Stimulated activated CD4-positive, alpha-beta T cell treated with anti-CD3 and anti-CD28 coated beads, TNF-alpha, amount 100 ng/mL, for 24 hours (primary cell): ENCODE measurements around the gene PYROXD2.
"Not testable (repeated sequence)": the region's sequence is repeated elsewhere in the genome, so short reads cannot be mapped to it uniquely, and the experiment has no call there.

Source experiments
- DNase-seq, 3 experiments: peaks; one replicate each; pipeline ENCODE4 v3.0.0-alpha.2; 2020; ENCODE audit warnings: low read depth in 3 of 3

The PYROXD2 gene

DNA sequence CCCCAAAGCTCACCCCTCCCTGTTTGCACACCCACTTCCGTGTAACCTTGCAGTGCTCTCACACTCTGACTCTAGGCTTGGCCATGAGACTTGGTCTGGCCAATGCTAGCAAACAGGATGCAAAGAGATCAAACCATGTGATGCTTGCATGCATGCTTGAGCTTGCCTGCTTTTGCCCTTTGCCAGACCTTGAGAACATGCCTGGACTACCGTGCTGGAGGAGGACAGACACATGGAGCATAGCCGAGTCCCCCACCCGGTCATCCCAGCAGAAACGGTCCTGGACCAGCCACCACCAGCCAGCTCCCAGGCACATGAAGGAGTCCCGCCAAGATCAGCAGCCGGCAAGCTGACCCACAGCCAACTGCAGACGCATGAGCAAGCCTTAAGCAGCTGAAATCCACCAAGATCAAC is 23.4 kb downstream of the PYROXD2 start:
- DNase-seq: no peak

DNA sequence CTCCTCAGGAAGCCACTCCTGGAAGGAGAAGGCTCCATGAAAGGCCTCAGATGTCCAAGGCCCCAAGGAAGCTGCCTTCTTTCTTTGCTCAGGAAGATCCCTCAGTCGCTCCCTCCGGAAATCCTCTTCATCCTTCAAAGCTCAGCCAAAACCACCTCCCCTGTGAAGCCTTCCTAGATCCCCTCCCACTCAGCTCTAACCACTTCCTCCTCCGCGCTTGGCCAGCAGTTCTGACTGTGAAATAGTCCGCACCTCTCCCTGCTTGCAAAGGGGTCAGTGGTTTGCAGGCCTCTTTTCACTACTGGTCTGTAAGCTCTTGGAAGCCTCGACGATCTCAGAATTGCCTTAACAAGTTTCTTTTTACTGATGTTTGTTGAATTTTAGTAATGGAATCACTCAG is 23.9 kb downstream of the PYROXD2 start:
- DNase-seq: no peak

DNA sequence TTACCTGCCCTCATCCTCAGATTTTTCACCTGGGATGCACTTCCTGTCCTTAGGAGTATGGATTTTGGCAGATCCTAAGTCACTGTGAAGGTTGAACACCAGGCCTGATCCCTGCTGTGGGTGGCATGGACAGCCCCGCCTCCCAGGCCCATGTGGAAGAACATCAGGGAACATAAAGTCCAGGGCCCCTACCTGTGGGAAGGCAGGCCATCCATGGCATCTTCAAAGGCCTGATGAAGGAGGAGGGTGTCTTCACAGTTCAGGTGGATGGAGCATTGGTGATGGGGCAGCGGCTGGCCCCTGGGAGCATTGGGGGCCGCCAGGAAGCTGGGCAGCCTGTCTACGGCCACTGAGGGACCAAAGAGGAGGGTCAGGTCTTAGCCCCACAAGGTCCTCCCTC is 24.6 kb downstream of the PYROXD2 start:
- DNase-seq: no peak

DNA sequence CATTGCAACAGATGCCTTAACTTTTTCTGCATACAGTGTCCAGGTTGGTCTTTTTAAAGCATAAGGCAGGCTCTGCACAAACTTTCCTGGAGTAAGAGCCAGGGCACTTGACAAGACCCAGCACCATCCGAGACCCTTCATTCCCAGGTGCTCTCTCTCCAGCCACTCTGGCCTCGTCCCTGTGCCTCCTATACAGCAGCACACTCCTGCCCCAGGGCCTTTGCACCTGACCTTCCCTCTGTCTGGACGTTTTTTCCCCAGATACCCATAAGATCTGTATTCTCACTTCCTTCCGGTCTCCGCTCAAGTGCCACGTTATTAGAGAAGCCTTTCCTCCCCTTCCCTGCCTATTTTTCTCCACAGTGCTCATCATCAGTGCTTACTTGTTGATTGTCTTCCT is 25.6 kb downstream of the PYROXD2 start:
- no peak for DNase-seq

DNA sequence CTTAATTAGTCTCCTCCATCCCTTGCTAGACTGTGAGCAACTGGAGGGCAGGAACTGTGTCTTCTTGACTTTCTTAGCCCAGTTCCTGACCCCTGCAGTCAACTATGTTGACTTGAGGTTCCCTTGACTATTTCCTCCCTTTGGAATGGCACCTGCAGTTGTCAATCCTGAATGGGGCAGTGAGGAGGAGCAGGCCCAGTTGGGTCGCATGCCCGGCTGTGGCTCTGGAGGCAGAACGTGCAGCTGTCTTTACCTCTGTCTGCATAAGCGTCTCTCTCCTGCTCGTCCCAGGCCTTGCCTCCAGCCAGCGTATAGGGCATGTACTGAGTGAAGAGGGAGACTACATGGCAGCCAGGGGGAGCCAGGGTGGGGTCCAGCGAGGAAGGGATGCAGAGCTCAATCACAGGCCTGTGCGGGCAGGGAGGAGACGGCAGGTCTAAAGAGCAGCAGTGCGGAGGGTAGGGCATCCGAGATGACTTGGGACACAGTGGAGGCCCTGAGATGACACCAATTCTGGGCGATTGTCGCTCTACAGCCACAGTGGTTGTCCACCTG is 26.8 kb downstream of the PYROXD2 start:
- no peak for DNase-seq

DNA sequence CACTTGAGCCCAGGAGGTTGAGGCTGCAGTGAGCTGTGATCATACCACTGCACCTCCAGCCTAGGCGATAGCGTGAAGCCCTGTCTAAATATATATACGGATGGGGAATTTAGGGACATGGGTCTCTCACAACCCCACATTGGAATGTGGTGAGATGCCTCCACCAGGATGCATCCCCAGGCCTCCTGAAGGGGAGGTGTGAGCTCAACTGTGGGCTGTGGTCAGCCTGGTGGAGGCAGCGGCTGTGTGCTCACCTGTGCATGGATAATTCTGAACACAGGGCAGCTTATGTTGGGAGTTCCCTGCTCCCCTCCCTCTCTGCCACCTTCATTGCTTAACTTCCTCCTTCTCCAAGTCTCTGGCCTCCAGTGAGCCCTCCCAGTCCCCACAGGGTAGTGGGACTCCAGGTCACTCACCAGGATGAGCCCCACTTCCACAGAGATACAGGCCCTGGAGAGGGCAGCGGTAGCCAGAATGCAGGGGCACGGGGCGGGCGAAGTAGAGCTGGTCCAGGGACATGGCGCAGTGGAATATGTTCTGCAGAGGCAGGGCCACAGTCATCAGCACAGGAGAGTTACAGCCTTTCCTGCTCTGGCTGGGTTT is 30.4 kb downstream of the PYROXD2 start:
- no peak for DNase-seq

DNA sequence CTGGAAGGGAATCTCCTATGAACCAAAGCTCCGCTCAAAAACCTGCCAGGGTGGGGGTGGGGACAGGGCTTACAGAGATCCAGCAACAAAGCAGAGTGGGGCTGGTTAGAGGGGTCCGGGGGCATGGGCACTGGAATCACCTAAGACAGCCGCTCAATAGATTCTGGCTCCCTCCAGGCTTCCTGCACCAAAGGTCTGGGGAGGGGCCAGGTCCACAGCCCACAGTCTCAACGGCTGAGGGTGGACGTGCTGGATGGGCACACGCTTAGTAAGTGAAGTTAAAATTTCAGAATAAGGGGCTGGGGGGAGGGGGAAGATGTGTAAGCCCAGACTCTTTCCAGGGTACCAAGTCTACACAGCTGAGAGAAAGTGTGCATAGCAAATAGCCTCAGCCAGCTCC is 31.1 kb downstream of the PYROXD2 start:
- no peak for DNase-seq

DNA sequence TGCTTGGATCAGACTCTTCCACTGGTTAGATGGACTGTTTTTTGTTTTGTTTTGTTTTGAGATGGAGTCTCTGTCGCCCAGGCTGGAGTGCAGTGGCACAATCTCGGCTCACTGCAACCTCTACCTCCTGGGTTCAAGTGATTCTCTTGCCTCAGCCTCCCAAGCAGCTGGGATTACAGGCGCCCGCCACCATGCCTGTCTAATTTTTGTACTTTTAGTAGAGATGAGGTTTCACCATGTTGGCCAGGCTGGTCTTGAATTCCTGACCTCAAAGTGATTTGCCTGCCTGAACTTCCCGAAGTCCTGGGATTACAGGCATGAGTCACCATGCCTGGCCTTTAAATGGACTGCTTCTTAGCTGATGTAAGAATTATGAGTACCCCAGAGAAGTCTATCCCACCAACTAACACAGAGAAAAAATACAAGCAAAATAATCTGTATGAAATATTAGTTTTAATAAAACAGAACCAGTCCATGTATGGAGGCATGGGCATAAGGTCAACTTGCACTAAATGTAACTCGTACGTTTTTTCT is 31.8 kb downstream of the PYROXD2 start:
- not testable (repeated sequence) for DNase-seq

DNA sequence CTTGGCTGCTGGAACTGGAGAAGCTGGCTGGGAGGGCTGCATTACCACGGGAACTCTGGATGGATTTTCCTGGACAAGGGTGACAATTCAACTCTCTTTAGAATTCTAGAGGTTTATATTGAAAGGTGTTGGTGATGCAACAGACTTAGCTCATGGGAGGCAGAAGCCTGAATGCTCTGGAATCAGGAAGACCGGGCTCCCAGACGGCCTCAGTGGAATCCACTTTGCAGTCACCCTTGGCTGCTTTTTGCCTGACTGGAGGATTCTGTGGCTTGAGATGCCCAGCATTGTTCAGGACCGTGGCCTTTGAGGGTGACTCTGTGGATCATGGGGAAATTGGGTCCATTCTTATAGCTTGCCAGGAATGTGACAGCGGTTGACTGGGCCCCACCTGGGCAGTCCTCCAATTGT is 32.3 kb downstream of the PYROXD2 start:
- DNase-seq: no peak

DNA sequence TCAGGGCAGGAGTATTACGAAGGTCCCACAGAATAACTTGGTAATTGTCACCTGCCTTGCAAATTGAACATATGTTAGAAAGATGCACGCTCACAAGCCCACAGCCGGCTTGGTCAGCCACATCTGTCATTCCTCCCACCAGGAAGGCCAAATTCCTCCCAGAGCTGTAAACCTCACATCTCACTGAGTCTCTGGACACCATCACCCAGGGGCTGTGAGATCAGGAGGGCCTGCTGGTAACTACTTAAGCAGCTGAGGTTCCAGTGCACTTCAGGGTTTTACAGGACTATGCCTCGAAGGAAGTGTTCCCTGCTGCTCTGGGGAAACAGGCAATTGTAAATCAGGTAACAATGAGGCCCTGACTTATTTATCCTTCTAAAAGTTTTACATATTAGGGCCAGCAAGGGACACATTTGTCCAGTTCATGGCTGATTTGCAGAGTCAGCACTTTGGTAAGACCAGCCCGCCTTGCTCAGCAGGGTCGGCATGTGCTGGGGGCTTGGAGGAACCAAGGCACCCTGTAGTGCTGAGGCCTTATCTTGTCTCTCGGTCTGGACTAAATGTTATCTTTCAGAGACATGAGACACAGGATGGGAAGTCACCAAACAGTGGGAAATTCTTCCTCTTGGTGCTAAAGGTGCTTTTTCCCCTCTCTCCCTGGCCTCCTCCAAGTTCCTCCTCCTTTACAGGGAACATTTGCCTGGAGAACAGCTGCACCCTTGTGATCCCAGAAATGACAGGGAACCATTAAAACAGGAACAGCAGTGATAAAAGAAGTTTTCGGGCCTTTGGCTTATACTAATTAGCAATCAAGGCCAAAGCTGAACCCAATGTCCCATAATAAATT is 34.3 kb downstream of the PYROXD2 start:
- no peak for DNase-seq

DNA sequence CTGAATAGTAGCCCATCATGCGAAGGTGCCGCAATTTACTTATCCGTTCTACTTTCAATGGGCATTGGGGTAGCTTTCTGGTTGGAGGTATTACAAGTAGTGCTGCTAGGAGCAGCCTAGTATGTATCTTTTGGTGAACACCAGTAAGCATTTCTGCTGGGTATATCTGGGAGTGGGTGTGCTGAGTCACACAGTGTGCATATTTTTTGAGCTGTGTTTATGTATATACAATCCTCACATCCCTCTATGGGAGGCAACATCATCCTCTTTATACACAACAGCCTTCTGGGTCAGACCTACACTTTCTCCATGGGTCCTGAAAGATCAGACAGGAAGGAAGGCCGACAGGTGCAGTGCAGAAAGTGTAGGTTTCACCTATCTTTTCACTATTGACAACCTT is 36.3 kb downstream of the PYROXD2 start:
- DNase-seq: no peak

DNA sequence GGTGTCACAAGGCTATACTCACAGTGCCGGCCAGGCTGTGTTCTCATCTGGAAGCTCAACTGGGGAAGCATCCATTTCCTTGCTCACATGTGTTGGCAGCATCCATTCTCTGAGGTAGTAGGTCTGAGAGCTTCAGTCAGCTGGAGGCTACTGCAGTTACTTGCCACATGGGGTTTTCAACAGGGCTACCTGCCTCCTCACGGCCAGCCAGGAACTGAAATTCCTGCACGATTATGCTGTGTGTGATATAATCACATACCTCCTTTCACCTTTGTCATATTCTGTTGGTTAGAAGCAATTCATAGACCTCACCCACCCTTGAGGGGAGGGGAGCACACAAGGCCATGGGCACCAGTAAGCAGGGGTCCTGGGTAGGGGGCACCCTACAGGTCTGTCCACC is 37.4 kb downstream of the PYROXD2 start:
- no peak for DNase-seq

DNA sequence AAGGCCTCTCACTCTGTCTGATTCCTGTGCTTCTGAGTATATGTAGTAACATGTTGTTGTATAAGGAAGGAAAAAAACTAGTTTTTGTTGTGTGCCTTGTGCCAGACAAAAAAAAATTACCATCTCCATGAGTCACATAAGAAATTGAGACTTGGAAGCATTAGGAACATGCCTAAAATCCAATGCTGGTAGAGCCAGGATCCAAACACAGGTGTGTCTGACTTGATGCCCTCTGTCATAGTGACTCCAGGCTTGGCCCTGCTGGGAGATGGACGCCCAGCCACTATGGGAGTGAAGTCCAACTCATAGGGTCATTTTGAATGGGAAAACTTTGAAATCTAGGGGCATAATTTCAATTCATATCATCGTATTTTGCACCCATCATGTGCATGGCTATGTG is 38.0 kb downstream of the PYROXD2 start:
- no peak for DNase-seq

DNA sequence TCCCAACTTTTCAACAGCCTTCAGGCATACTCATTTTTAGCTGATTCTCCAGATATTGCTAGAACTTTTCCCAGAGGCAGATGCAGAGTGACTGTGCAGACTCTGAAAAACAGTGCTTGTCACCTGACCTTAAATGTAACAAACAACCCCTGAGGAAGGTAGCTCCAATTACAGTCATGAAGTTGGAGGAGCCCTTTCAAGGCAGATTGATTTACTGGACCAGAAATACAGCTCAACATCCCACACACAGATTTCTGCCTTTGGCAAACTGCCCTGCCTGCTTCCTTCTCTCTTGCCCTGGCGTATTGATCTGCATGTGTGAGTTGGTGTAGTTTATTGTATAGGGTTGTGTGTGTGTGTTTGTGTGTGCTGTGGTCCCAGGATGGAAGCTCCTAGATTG is 38.5 kb downstream of the PYROXD2 start:
- DNase-seq: no peak

DNA sequence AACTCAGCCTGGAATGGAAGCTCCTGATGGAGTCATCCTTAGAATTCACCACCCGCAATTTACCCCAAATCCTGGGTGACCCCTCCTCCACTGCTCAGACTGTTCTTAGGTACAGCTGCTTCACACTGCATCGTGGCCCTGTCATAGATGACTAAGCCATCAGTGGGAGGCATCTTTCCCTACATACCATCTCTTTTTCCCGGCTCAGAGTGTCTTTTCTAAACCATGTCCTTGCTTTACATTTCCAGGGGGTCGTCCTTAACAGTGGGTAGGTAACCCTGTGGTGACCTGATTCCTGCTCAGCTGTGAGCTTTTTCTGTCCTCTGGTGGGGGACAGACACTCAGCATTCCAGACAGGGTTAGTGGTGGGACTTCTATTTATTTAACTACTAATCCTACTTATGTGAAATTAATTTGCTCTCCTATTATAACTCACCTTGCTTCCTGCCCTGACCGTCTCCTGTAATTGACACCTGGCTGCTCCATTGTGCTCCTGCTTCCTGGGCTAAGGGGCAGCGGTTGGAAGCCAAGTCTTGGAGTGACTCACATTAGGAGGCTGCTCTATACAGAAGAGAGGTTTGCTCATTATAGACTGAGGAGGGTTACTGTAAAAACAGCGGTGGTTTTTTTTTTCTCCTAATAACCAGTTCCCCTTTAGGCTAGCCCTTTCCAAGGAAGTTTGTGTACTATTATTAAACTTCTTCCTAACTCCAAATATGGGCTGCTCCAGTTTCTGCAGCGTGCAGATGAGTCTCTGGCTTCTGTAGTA is 40.6 kb downstream of the PYROXD2 start:
- no peak for DNase-seq

DNA sequence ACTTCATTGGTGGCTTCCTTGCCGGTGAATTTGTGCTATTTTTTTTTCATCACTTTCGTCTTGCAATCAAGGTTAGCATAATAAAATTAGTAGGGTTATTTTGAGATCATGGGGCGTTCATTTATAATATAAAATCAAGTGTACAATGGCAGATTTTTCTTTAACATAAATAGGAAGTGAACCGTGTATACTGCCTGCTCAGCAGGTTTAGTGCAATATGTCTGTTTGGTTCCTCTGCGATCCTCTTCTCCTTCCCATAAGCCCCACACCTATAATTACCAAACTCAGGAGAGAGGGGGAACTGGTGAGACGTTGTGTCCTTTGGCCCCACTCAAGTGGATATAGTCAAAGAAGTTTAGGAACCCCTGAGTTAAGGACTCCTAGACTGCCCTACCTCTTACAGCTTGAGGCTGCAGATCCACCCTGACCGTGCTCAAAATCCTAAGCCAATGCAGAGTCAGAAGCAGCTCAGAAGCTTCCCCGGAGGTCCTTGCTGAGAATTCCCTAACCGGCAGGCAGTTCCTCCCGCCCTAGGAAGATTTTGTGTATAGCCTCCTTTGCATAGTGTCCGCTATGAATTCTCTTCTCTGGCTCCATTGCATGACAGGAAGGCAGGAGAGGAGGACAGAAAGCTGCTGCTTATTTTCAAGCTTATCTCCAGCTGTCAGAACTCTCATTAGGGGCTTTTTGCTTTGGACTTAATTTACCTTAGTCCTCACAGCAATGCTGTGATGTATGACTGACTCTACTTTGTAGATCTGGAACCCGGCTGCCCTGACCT is 41.5 kb downstream of the PYROXD2 start:
- DNase-seq: no peak

DNA sequence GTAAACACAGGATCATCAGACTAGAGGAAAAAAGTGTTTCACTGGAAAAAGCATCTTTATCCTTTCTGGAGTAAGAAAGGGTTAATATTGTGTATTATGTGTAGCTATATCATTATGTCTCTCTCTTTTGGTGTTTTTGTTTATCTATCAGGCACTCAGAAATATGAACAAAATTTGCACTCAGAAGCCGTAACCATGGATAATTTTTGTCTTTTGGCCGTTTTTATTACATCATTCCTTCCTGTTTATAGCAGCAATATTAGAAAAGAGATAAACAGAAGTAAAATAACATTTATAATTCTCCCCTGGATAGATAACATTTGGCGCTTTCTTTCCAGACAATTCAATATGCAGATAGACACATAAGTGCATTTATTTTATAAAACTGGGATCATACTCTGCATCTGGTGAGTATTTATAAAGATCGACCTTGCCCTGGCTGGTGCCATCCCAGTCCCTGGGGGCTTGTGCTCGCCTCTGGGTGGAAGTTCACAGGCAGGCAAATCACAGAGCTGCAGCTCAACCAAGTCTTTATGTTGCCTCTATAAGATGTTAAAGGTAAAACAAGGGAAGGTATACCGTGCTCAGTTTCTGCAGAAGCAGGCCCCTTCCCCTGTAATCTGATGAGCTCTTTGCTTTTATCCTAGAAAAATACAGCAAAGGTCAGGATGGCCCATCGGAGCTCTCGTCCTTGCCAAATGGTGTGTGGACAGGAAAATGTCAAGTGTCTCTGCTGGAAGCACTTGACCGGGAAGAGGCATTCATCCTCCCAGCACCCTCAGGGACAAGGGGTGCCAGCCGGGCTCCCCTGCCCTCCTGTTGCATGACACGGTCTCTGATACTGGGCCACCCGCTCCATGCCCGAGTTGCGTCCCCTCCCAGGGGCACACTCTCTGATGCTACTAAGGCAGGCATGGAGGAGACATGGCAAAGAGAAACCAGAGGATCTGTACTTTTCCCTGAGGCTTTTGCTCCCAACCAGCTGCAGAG is 43.9 kb downstream of the PYROXD2 start:
- no peak for DNase-seq

DNA sequence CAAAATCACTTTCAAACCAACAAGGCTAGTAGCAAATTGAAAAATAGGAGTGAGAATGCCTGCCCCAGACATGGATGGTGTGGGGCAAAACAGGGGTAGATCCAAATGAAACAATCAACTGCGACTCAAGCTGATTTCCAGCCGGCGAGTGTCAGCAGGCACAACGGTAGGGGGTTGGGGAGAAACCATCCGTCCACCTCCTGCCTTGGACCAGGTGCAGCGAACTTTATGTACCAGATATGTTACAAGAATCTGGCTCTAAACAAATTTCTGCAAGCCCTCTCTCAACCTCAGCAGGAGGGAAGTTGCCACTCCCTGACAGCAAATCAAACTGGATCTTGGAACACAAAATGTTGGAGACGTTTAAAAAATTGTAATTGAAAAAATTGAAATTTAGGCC is 45.2 kb downstream of the PYROXD2 start:
- DNase-seq: no peak

DNA sequence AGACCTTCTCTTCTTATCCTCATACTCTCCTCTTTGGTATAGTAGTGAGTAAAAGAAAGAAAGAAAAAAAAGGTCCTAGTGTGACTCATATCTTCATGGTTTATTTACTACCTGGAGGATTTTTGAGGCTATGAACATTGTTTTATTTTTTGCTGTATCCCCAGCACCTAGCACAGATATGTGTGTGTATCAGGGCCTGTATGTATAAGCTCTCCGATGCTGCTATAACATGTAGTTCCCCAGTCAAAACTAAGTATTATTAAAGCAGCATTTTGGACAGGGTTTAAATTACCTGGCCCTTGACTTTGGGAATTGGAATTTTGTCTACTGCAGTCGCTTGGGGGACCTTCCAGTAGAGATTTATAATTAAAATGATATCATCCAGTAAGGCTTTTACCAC is 46.3 kb downstream of the PYROXD2 start:
- no peak for DNase-seq
